HFF-Myc (cell line): ENCODE data around the gene ADAM10.

Experiments
- DNase-seq: peaks from one replicate; pipeline ENCODE4 v3.0.0-alpha.2; 2011; ENCODE audit warnings: low read depth; ENCODE audit errors: extremely low read depth
- H3K4me3 ChIP-seq: replicated peaks from 2 replicates; pipeline ENCODE4 v1.5.1; 2011; ENCODE audit warnings: low read depth, mild to moderate bottlenecking, control low read depth, low read length
- CTCF ChIP-seq: IDR thresholded peaks from 2 replicates; pipeline ENCODE4 v1.5.1; 2012; ENCODE audit warnings: mild to moderate bottlenecking, low read depth, low read length, control low read depth; ENCODE audit errors: missing control alignments

ADAM10 gene

GRCh38 chr15:58686286-58686685 is 63.2 kb downstream of the ADAM10 start:
- no peak for TF ChIP-seq CTCF
- no peak for DNase-seq
- no peak overlapping the region for H3K4me3 ChIP-seq

- TF ChIP-seq CTCF, result no peak
- H3K4me3 ChIP-seq, result no peak overlapping the region
- no peak for DNase-seq
These were observed 64.8 kb downstream of the ADAM10 start for GRCh38 chr15:58684751-58685150.

- no peak for DNase-seq
- H3K4me3 ChIP-seq, result no peak overlapping the region
- no peak for TF ChIP-seq CTCF
These were observed 65.3 kb downstream of the ADAM10 start for GRCh38 chr15:58684036-58684710.

- no peak overlapping the region for H3K4me3 ChIP-seq
- no peak for DNase-seq
- no peak for TF ChIP-seq CTCF
These were observed 67.3 kb downstream of the ADAM10 start for GRCh38 chr15:58682234-58682633.

GRCh38 chr15:58678683-58679082 is 70.8 kb downstream of the ADAM10 start:
- TF ChIP-seq CTCF, result no peak
- DNase-seq, result no peak
- no peak overlapping the region for H3K4me3 ChIP-seq

GRCh38 chr15:58677426-58677825 is 72.1 kb downstream of the ADAM10 start:
- DNase-seq, result no peak

More at GRCh38 chr15:58677426-58677825, 72.1 kb downstream of the ADAM10 start:
- H3K4me3 ChIP-seq, result no peak overlapping the region
- TF ChIP-seq CTCF, result no peak
